Measurements from ENCODE around the gene WNT2.

Gene WNT2

DNA sequence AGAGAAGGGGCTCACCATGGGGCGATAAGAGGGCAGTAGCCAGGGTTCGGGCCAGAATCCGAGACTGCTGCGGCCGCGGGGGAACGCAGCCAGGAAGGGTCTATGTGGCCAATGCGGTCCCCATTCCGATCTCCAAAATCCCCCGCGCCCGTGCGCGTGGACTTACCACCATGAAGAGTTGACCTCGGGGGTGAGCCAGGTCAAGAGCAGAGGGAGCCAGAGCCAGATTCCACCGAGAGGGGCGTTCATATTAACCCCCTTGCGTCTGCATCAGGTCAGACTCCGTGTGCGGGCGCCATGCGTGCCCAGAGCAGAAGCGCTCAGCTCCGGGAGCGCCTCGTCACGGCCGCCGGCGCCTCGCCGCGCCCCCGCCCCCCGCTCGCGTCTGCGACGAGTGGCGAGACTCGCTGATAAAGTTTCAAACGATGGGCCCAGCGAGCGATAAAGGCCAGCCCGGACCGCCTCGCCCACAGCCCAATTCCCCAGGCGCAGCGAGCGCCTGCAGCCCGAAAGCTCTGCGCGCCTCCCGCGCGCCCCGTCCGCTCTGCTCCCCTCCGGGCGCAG, at the start of gene WNT2:
WNT2 (minus strand) TSS at position 318 of the 564 bp plus-strand sequence; CDS start at position 249, 69 bp downstream.
- no peak for DNase-seq

DNA sequence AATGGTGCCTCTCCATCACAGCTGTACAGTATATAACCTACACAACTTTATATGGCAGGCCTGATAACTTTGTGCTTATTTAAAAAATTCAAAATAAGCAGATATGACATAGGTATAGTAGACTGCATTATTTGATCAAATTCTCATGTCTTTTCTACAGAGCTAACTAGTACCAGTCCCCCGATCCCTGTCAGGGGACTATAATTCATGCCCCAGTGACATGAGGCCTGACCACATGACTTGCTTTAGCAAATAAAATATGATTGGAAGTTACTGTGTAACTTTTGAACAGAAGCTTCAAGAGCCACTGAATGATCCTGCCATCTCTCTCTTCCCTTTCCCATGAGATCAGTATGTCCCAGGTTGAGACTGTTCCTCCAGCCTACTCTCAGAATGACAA, 49.2 kb upstream of the WNT2 start:
- DNase-seq: no peak

GRCh38 chr7:117364339-117365080, 41.7 kb upstream of the WNT2 start:
- DNase-seq: no peak

- DNase-seq: no peak
These were observed 39.5 kb upstream of the WNT2 start for GRCh38 chr7:117362294-117362888.

DNA sequence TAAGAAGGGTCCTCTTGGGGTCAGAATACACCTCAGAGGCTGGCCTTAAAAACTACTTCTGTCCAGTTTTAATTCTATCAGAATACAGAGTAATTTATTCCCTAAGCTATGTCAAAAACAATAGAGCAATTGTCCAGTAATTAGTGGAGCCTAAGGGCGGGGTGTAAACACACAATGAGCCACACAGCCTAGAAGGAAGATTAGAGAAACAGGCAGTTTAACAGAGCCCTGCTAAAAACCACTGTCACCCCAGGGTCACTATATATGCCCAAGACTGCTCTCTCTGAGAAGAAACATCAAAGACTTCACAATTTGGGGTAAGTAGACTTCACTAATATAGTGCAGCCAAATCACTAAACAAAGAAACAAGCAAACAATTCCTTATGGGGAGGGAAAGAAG, 27.2 kb upstream of the WNT2 start:
- DNase-seq: no peak

- DNase-seq: no peak
These were observed 26.7 kb upstream of the WNT2 start for GRCh38 chr7:117349570-117349969.

DNA sequence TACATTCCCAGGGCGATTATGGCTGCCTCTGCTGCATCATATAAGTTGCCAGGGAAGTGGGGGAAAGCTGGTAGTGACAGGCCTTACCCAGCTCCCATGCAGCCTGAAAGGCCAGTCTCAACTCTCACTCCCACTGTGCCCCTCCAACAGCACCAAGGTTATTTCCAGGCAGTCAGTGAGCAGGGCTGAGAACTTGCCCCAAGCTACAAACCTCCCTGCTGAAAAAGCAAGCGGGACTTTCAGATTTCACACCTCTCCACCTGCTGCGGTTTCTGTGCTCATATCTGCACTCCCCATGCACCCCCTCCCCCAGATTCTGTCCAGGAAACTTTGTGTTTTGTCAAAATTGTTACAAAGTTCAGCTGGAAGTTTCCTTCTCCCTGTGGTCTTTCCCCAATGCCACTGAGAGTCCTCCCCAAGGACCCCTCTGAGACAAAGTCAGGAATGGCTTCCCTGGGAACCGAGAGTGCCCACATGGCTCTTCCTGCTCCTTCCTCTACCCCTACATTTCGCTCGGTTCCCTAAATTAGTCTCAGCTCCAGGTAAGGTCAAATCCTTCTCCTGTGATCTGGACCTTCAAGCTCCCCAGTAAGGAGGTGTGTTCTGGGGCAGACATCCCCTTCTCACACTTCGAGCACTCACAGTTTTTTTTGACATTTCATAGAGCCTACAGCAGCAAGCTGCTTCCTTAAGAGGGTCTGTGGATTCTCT, 25.3 kb upstream of the WNT2 start:
- DNase-seq: no peak

- DNase-seq: no peak
These were observed 24.6 kb upstream of the WNT2 start for GRCh38 chr7:117347480-117347879.

DNA sequence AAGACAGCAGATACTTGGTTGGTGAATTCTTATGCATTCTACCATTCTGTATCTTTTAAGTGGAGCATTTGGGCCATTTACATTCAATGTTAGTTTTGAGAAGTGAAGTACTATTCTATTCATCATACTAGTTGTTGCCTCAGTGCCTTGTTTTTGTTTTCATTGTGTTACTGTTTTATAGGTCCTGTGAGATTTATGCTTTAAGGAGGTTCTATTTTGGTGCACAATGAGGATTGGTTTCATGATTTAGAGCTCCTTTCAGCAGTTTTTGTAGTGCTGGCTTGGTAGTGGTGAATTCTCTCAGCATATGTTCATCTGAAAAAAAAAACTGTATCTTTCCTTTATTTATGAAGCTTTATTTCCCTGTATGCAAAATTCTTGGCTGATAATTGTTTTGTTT, 23.3 kb upstream of the WNT2 start:
- no peak for DNase-seq

DNA sequence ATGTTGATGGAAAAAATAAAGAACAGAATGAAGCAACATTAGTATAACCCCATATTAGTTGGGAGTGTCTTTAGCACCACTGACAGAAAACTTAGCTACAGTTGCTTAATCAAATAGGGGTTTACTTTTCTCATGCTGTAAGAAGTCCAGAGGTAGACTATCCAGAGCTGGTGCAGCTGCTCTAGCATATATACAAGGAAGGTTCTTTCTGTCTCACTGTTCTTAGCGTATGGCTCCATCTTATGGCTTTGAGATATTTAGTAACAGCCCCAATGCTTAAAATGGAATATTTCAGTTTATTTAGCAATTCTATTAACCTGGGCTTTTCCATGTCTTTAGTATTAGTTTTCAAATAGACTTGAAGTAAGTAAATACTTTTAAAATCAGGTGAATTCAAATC, 15.2 kb upstream of the WNT2 start:
- no peak for DNase-seq

GRCh38 chr7:117333168-117333567, 10.3 kb upstream of the WNT2 start:
- DNase-seq: no peak

DNA sequence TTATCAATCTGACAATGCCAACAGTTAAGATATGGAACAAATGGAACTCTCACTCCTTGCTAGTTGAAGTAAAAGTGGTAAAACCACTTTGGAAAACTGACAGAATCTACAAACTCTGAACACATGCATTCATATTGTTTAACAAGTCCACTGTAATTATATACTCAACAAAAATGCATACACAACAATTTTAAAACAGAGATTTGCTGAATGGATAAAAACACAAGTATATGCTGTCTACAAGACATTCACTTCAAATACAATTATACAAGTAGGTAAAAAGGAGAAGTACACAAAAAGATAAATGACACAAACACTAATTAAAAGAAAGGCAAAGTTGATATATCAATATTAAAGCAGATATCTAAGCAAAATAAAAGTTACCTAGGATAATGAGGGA, 9.2 kb upstream of the WNT2 start:
- DNase-seq: no peak

GRCh38 chr7:117325836-117326235, 3.0 kb upstream of the WNT2 start:
- DNase-seq: no peak

GRCh38 chr7:117324960-117325359, 2.1 kb upstream of the WNT2 start:
- no peak for DNase-seq

DNA sequence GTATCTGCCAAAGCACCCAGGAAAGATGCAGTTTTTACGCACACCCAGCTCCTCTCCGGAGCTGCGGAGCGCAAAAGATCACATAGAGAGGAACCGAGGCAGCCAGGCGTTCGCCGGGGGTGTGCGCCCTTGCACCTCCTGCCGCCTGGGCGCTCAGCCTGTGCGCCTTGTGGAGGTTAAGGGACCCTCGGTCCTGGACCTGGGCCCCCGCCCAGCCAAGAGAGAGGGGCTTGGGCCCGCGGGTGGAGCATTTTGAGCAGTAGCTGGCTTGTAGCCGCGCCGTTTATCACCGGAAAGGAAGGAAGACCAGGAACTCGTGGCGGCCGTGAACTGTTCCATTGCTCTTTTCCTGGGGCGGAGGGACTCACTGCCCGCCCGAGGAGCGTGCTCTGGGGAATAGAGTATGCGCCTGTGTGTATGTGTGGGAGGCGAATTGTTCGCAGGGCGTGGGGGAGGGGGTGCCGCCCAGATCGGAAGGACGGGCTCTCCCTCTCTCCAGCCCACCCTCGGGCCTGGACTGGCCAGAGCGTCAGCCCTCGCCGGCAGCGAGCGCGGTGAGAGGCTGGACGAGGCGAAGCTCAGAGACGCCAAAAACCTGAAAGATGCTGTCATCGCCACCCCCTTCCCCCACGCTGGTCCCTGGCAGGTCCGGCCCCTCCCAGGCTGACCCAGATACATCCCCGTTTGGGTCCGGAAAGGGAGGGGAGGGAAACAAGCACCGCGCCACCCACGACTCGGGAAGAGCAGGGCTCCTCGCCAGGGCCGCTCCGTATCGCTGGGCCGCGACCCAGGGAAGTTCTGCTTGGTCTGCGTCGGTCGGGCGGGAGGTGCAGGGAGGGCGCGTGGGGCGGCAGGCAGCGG, 1.2 kb upstream of the WNT2 start:
- DNase-seq: no peak

GRCh38 chr7:117323305-117323850, 520 bp upstream of the WNT2 start:
- no peak for DNase-seq

- DNase-seq: no peak
These were observed 2.3 kb downstream of the WNT2 start for GRCh38 chr7:117320523-117320922.

DNA sequence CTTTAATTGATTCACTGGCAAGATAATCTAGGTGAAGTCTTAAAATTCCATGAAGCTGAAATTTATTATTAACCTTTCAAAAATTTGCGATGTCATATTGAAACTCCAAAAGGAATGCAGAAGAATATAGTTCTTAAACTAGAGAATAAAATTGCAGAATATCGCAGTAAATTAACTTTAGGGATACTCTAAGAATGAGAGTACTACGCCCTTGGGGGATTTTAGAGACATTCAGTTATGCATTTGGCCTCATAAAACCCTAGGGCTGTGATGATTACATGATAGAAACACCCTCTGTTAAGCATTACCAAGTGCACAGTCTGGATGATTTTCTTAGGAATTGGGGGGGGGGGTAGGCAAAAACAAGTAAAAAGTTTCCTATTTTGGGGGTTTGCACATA, 3.7 kb downstream of the WNT2 start:
- no peak for DNase-seq

- no peak for DNase-seq
These were observed 9.3 kb downstream of the WNT2 start for GRCh38 chr7:117313582-117313981.

DNA sequence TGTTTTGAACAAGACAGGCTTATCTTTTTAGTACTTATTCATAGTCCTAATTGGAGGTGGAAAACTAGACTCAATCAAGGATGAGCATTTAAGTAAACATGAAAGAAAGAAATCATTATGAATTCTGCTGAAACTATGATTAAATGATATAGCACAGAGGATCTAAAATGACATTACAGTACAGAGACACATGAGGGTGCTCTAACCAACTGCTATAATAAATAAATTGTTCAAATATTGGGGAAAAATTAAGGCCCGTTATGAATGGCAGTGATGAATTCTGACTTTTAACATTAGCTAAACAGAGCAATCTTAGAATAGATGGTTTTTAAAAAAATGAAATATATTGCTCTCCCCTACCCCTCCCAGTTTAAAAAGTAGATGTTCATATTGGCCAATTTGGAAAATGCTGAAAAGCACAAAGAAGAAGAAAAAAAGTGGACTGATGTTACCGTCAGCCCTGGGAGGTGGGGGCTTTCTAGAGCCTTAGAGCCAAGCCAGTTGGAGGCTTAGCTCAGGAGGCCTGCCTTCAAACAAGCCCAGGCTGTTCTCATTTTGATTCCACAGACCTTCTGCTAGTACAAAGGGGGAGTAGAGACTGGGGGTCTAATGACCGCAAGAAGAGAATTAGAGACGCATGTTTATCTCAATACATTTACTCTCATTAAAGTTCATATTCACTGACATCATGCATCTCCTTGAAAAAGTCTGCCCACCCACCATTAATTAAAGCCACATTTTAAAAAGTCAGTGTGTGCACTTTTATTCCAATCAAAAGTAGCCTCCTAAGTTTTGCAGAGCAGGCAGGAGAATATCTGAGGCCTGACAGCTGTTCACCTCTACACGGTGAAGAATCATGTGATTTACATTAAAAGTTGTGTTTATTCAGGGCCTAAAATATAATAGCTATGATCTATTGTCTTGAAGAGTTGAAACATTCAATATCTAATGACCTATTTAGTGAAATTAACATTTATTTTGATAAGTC, 10.0 kb downstream of the WNT2 start:
- no peak for DNase-seq

GRCh38 chr7:117308891-117309290, 14.0 kb downstream of the WNT2 start:
- no peak for DNase-seq

Measured in activated CD4-positive, alpha-beta T cell treated with anti-CD3 and anti-CD28 coated beads for 1 hour (primary cell).